ENCODE results near the gene CHN2.

DNA sequence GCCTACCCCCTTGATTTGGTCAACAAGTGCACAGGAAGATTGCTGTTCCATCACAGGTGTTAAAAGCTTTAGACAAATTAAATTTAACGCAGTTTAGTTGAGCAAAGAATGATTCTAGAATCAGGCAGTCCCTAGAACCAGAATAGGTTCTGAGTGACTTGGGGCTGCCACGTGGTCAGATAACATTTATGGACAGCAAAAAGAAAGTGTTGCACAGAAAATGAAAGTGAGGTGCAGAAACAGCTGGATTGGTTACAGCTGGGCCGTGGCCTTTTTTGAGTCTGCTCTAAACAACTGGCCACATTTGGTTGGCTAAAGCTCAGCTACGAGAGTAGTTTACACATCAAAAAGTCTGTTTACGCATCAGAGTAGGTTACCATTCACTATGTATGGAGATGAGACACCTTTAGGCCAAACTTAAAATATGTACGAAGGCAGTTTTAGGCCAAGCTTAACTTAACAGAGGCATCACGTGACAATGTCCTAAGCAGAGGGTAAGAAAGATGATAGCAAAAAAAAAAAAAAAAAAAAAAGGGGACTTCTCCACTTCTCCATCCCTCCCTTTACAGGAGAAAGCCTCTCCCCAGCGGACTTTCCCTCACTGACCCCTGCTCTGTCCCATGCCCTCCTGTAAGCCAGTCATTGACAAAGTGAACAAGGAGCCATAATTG lies 235.8 kb downstream of the CHN2 start:
- TF ChIP-seq, protein P1, sequence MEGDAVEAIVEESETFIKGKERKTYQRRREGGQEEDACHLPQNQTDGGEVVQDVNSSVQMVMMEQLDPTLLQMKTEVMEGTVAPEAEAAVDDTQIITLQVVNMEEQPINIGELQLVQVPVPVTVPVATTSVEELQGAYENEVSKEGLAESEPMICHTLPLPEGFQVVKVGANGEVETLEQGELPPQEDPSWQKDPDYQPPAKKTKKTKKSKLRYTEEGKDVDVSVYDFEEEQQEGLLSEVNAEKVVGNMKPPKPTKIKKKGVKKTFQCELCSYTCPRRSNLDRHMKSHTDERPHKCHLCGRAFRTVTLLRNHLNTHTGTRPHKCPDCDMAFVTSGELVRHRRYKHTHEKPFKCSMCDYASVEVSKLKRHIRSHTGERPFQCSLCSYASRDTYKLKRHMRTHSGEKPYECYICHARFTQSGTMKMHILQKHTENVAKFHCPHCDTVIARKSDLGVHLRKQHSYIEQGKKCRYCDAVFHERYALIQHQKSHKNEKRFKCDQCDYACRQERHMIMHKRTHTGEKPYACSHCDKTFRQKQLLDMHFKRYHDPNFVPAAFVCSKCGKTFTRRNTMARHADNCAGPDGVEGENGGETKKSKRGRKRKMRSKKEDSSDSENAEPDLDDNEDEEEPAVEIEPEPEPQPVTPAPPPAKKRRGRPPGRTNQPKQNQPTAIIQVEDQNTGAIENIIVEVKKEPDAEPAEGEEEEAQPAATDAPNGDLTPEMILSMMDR (IDR thresholded peaks at IDR 0.05), result no peak
- TF ChIP-seq POLR2A (IDR thresholded peaks at IDR 0.05) (no peak), POLR2AphosphoS5 (IDR thresholded peaks at IDR 0.05) (no peak), EP300 (IDR thresholded peaks at IDR 0.05) (no peak)

All from upper lobe of left lung (tissue), 4 donors.